ENCODE results near the gene TYW5.

DNA sequence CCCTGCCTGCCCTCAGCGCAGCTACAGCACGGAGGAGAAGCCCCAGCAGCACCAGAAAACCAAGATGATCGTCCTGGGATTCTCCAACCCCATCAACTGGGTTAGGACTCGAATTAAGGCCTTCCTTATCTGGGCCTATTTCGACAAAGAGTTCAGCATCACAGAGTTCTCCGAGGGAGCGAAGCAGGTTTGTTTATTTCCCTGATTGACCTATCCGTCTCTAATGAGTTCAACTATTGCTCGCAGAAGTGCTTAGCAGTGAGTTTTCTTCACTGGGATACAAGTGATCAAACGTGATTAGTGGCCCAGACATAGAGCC lies 730 bp upstream of the TYW5 start:
- TF ChIP-seq POLR2AphosphoS5 (IDR thresholded peaks at IDR 0.05) (no peak), CTCF (IDR thresholded peaks at IDR 0.05) (no peak), POLR2A (IDR thresholded peaks at IDR 0.05) (no peak)
